AG10803 (cell line): ENCODE results near the gene YWHAH.

Source experiments
- DNase-seq: peaks from one replicate; pipeline ENCODE4 v3.0.0; 2010; ENCODE audit warnings: low read depth
- H3K4me3 ChIP-seq: 2 replicates; pipeline ENCODE4 v1.5.1; 2011; ENCODE audit warnings: mild to moderate bottlenecking, low read length, control low read depth
- TF ChIP-seq, protein P1 (sequence below): conservative IDR thresholded peaks from 2 replicates; pipeline ENCODE4 v1.5.1; 2011; ENCODE audit warnings: mild to moderate bottlenecking, low read length, control low read depth, inconsistent platforms

Gene YWHAH

GRCh38 chr22:31943978-31944699 is at the start of gene YWHAH:
Gene YWHAH (plus strand): TSS chr22:31944535. CDS start chr22:31944734, 199 bp downstream.
- TF ChIP-seq, protein P1, sequence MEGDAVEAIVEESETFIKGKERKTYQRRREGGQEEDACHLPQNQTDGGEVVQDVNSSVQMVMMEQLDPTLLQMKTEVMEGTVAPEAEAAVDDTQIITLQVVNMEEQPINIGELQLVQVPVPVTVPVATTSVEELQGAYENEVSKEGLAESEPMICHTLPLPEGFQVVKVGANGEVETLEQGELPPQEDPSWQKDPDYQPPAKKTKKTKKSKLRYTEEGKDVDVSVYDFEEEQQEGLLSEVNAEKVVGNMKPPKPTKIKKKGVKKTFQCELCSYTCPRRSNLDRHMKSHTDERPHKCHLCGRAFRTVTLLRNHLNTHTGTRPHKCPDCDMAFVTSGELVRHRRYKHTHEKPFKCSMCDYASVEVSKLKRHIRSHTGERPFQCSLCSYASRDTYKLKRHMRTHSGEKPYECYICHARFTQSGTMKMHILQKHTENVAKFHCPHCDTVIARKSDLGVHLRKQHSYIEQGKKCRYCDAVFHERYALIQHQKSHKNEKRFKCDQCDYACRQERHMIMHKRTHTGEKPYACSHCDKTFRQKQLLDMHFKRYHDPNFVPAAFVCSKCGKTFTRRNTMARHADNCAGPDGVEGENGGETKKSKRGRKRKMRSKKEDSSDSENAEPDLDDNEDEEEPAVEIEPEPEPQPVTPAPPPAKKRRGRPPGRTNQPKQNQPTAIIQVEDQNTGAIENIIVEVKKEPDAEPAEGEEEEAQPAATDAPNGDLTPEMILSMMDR: no peak
- peak within 1 kb of the TSS; percentile 86 for H3K4me3 ChIP-seq
- DNase-seq: peak; percentile 90

GRCh38 chr22:31895411-31896123 is 48.8 kb upstream of the YWHAH start:
- DNase-seq: no peak
- TF ChIP-seq, protein P1: no peak
- H3K4me3 ChIP-seq: no peak overlapping the region

DNA sequence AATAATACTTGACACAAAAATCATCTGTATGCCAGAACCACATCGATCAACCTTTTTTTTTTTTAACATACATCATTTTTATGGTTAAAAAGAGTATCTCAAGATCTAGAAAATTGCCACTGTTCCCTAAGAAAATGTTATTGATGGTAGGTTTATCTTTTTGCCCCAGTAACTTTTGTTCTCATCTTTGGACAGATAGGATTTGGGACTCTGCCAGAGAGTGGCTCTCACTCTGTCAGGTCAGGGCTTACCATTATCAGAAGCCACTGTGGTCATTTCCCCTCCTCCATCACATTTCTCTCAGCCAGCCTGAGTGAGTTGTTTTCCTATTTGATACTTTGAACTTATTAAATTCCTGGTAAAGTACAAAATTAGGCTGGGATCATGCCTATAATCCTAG is 47.9 kb upstream of the YWHAH start:
- H3K4me3 ChIP-seq: no peak overlapping the region
- TF ChIP-seq, protein P1: no peak
- DNase-seq: no peak

DNA sequence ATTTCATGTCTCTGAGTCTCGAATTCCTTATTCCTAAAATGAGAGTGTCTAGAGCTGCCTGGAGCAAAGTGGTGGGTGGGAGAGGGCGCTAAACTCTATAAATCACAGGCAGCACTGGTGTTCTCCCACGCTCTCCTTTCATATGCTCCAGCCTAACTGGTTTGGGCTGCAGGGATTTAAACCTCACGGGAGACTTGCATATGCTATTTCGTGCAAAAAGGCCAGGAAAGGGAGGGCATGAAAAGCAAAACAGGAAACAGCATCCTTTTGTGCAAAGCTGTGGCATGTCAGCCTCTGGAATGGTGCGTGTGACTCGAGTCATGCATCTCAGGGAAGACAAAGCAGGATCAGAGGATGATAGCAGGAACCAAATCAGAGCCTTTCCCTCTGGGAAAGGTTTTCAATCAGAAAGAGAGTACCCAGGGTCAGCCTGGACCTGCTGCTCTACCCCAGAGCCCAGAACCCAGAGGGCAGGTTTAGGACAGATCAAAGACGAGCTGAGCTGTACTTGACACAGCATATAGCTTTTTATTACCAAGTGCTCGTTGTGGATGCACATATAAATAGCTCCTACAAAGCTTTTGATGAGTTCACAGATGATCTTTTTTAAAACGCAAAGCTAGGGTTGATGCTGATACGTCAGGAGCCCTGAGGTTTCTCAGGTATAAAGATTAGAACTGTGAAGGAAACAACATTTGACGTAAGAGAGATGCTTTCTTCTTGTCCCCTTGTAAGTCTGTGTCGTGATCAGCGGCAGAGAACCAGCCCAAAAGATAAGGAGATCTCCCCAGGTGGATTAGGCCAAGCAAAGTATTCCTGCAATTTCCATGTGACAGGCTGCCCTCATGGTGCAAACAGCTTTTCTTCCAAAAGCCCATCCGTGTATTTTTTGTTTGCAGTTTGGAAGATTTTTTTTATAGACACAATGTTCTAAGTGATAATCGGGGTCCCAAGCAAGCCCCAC is 46.2 kb upstream of the YWHAH start:
- H3K4me3 ChIP-seq: no peak overlapping the region
- DNase-seq: peak; percentile 49
- TF ChIP-seq, protein P1: no peak

GRCh38 chr22:31898926-31899325 is 45.4 kb upstream of the YWHAH start:
- no peak overlapping the region for H3K4me3 ChIP-seq
- TF ChIP-seq, protein P1: no peak
- no peak for DNase-seq

GRCh38 chr22:31899669-31900068 is 44.7 kb upstream of the YWHAH start:
- TF ChIP-seq, protein P1: no peak
- DNase-seq: no peak
- H3K4me3 ChIP-seq: no peak overlapping the region
